HG03095 (cell line): ENCODE measurements around the gene PGGHG.

Experiments
- ATAC-seq: cut with Tn5 transposase; IDR thresholded peaks from one replicate; pipeline ENCODE4 v1.9.1; 2021; ENCODE audit warnings: moderate library complexity; ENCODE audit not compliant: unreplicated experiment

Gene PGGHG

GRCh38 chr11:344836-345578 is 56.1 kb downstream of the PGGHG start:
- ATAC-seq: no peak
